GM21576 (cell line): ENCODE measurements around the gene MAD2L1BP.

Experiments used
- ATAC-seq: cut with Tn5 transposase; IDR thresholded peaks from one replicate; pipeline ENCODE4 v1.9.1; 2021; ENCODE audit warnings: mild to moderate bottlenecking, moderate library complexity; ENCODE audit not compliant: unreplicated experiment

The MAD2L1BP gene

GRCh38 chr6:43680308-43681200 lies 44.9 kb downstream of the MAD2L1BP start:
- ATAC-seq: no peak

- ATAC-seq: no peak
These were observed 45.7 kb downstream of the MAD2L1BP start for GRCh38 chr6:43681303-43681702.

- no peak for ATAC-seq
These were observed 47.2 kb downstream of the MAD2L1BP start for GRCh38 chr6:43682724-43683429.

GRCh38 chr6:43683708-43684455 lies 48.2 kb downstream of the MAD2L1BP start:
- peak; percentile 48 for ATAC-seq

- no peak for ATAC-seq
These were observed 51.4 kb downstream of the MAD2L1BP start for GRCh38 chr6:43687079-43687436.

- peak; percentile 88 for ATAC-seq
These were observed 52.1 kb downstream of the MAD2L1BP start, which contains the start of gene MRPS18A for GRCh38 chr6:43687437-43688347. MRPS18A (minus strand) TSS chr6:43687791; CDS start chr6:43687779, 12 bp downstream.

GRCh38 chr6:43689421-43689820 lies 53.8 kb downstream of the MAD2L1BP start:
- ATAC-seq: no peak
